SH-SY5Y (cell line): ENCODE data around the gene CEMIP.

Source experiments
- GATA2 ChIP-seq: IDR thresholded peaks from 2 replicates; pipeline ENCODE4 v1.6.1; 2011; ENCODE audit warnings: mild to moderate bottlenecking, low read depth, low read length
- GATA3 ChIP-seq: IDR thresholded peaks from 2 replicates; pipeline ENCODE4 v1.6.1; 2011; ENCODE audit warnings: low read depth, mild to moderate bottlenecking, low read length, moderate library complexity

DNA sequence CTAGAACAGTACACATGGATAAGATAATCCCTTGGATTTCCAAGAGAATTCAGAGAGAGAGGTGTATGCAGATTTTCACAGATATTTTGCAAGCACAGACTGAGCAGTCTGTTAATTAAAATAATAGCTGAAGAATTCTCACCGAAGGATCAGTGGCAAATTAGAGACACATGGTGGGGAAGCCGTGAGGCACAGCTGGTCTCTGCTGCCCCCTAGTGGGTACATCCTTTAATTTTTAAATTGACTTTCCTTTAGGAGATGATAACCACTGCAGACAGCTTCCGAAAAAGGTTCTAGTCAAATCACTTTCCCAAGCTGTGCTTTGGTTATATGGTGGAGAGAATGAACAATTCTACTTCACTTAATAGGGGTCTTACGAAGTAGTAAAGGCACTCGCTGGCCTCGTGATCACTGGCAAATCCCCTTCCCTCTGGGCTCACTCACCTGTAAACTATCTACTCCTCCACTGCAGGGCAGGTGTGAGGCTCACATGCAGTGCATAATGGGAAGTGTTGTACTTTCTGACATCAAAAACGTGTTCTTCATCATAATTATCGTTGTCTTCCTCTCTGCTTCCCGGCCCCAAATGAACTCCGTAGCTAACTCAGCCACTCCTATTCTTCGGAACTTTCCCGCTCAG, 191.0 kb downstream of the CEMIP start:
- TF ChIP-seq GATA2 = no peak
- no peak for TF ChIP-seq GATA3
